Measurements from ENCODE around the gene GABBR2.

GRCh38 chr9:98502976-98503325, 205.8 kb downstream of the GABBR2 start:
- TF ChIP-seq, protein P1, sequence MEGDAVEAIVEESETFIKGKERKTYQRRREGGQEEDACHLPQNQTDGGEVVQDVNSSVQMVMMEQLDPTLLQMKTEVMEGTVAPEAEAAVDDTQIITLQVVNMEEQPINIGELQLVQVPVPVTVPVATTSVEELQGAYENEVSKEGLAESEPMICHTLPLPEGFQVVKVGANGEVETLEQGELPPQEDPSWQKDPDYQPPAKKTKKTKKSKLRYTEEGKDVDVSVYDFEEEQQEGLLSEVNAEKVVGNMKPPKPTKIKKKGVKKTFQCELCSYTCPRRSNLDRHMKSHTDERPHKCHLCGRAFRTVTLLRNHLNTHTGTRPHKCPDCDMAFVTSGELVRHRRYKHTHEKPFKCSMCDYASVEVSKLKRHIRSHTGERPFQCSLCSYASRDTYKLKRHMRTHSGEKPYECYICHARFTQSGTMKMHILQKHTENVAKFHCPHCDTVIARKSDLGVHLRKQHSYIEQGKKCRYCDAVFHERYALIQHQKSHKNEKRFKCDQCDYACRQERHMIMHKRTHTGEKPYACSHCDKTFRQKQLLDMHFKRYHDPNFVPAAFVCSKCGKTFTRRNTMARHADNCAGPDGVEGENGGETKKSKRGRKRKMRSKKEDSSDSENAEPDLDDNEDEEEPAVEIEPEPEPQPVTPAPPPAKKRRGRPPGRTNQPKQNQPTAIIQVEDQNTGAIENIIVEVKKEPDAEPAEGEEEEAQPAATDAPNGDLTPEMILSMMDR (IDR thresholded peaks at IDR 0.05): no peak
- TF ChIP-seq POLR2AphosphoS5 (IDR thresholded peaks at IDR 0.05) (no peak), POLR2A (IDR thresholded peaks at IDR 0.05) (no peak)

Data from breast epithelium (tissue), 3 donors.